Coronary artery (tissue), 2 donors: ENCODE results near the gene MORC4.

Experiments used
- DNase-seq: peaks from one replicate; pipeline ENCODE4 v3.0.0-alpha.2; 2017; ENCODE audit warnings: low spot score
- H3K27ac ChIP-seq, 2 donors: fragments of 200-600 bp; sonication (generic); one replicate each; pipeline ENCODE4 v1.5.1; 2016 to 2019
- H3K4me3 ChIP-seq: fragments of 200-600 bp; sonication (generic); 2 replicates; pipeline ENCODE4 v1.5.1; 2016; ENCODE audit warnings: mild to moderate bottlenecking, moderate library complexity
- CTCF ChIP-seq: fragments of 200-600 bp; sonication (generic); IDR thresholded peaks from one replicate; pipeline ENCODE4 v1.5.1; 2019; ENCODE audit warnings: antibody characterized with exemption

MORC4 gene

GRCh38 chrX:106955004-106955772, 44.8 kb downstream of the MORC4 start:
- no peak for TF ChIP-seq CTCF
- DNase-seq: no peak
- no peak overlapping the region for H3K4me3 ChIP-seq
- no peak overlapping the region for H3K27ac ChIP-seq

- H3K27ac ChIP-seq: no peak overlapping the region
- no peak overlapping the region for H3K4me3 ChIP-seq
- TF ChIP-seq CTCF: no peak
- no peak for DNase-seq
These were observed 46.0 kb downstream of the MORC4 start for GRCh38 chrX:106954041-106954440.

- Histone ChIP-seq H3K4me3 (no peak overlapping the region), H3K27ac (no peak overlapping the region)
- no peak for DNase-seq
- TF ChIP-seq CTCF: no peak
These were observed 47.0 kb downstream of the MORC4 start for GRCh38 chrX:106952988-106953387.

GRCh38 chrX:106952538-106952937, 47.5 kb downstream of the MORC4 start:
- Histone ChIP-seq H3K27ac (no peak overlapping the region), H3K4me3 (no peak overlapping the region)
- no peak for DNase-seq
- TF ChIP-seq CTCF: no peak

- DNase-seq: no peak
- Histone ChIP-seq H3K27ac (no peak overlapping the region), H3K4me3 (no peak overlapping the region)
- no peak for TF ChIP-seq CTCF
These were observed 47.9 kb downstream of the MORC4 start for GRCh38 chrX:106952089-106952488.

- Histone ChIP-seq H3K27ac (no peak overlapping the region), H3K4me3 (no peak overlapping the region)
- no peak for TF ChIP-seq CTCF
- DNase-seq: no peak
These were observed 48.8 kb downstream of the MORC4 start for GRCh38 chrX:106951230-106951629.

GRCh38 chrX:106950381-106950780, 49.6 kb downstream of the MORC4 start:
- Histone ChIP-seq H3K27ac (no peak overlapping the region), H3K4me3 (no peak overlapping the region)
- TF ChIP-seq CTCF: no peak
- no peak for DNase-seq
